Gastrocnemius medialis (tissue), 4 donors: ENCODE results near the gene TBC1D3C. TPM values are rescaled to one million over a fixed set of nuclear protein-coding genes. Genes with fewer than 3 reads are reported as not detected.
"Not testable (repeated sequence)": the region's sequence is repeated elsewhere in the genome, so short reads cannot be mapped to it uniquely, and the experiment has no call there.

Experiments used
- ATAC-seq, 2 donors: fragments of 150-250 bp; one replicate each; pipeline ENCODE4 v1.9.1; 2016
- DNase-seq, 2 donors: peaks; one replicate each; pipeline ENCODE4 v3.0.0-alpha.2; 2019
- H3K27ac ChIP-seq, 4 donors: fragments of 200-600 bp; sonication (generic); 1 replicate in 1 of 4; 2 replicates in 3 of 4; pipeline ENCODE4 v1.5.1; 2016 to 2018; ENCODE audit warnings: mild to moderate bottlenecking in 2 of 4, moderate library complexity in 1 of 4
- H3K27me3 ChIP-seq, 3 donors: fragments of 200-600 bp; sonication (generic) in 2 of 3; 1 replicate in 1 of 3; 2 replicates in 2 of 3; pipeline versions ENCODE4 v1.5.1 to v1.6.0; 2016 to 2019; ENCODE audit warnings: mild to moderate bottlenecking in 1 of 3, moderate library complexity in 1 of 3
- H3K36me3 ChIP-seq, 2 donors: fragments of 200-600 bp; sonication (generic) in 1 of 2; one replicate each; pipeline ENCODE4 v1.5.1; 2017 to 2018
- H3K4me1 ChIP-seq, 2 donors: fragments of 200-600 bp; sonication (generic) in 1 of 2; one replicate each; pipeline ENCODE4 v1.5.1; 2016 to 2017; ENCODE audit warnings: mild to moderate bottlenecking in 2 of 2
- H3K4me3 ChIP-seq, 4 donors: fragments of 200-600 bp; sonication (generic) in 3 of 4; 1 replicate in 1 of 4; 2 replicates in 3 of 4; pipeline ENCODE4 v1.5.1; 2016 to 2019; ENCODE audit warnings: mild to moderate bottlenecking in 2 of 4
- H3K9me3 ChIP-seq, 3 donors: fragments of 200-600 bp; sonication (generic) in 2 of 3; 1 replicate in 1 of 3; 2 replicates in 2 of 3; pipeline ENCODE4 v1.5.1; 2016 to 2019
- in situ Hi-C, 4 donors: fragments of 200-750 bp; cut with MboI; loops; one replicate each; pipeline versions ENCODE4 v1.15.0 to v1.8.0; 2017; ENCODE audit warnings: low sequenced_read_pairs in 4 of 4
- intact Hi-C: fragments of 100-400 bp; cut with DNase I; formaldehyde crosslinking; loops from one replicate; pipeline ENCODE4 v1.15.1; 2023; ENCODE audit warnings: low total_unique reads
- total RNA-seq, 4 donors: library from RNA; depleted of rRNA; stranded (reverse); fragments of >200 nt; gene quantifications; one replicate each; pipeline versions ENCODE4 v1.1.0 to v1.2.3, GENCODE V29; 2016

TBC1D3C gene
- not detected for total RNA-seq

- H3K4me1 ChIP-seq, H3K4me3 ChIP-seq, H3K36me3 ChIP-seq, H3K27me3 ChIP-seq, ATAC-seq, H3K9me3 ChIP-seq, in situ Hi-C loops, intact Hi-C loops, DNase-seq, H3K27ac ChIP-seq: not testable (repeated sequence)
Observed at GRCh38 chr17:38068534-38068933, at the start of gene TBC1D3C. Gene TBC1D3C (minus strand): TSS chr17:38068634. CDS start chr17:38067066, 1,568 bp downstream.

- H3K4me3 ChIP-seq, H3K27ac ChIP-seq, H3K27me3 ChIP-seq, in situ Hi-C loops, H3K36me3 ChIP-seq, H3K4me1 ChIP-seq, H3K9me3 ChIP-seq, ATAC-seq, DNase-seq, intact Hi-C loops: not testable (repeated sequence)
Observed at GRCh38 chr17:38099262-38099661, 30.8 kb upstream of the TBC1D3C start.

DNA sequence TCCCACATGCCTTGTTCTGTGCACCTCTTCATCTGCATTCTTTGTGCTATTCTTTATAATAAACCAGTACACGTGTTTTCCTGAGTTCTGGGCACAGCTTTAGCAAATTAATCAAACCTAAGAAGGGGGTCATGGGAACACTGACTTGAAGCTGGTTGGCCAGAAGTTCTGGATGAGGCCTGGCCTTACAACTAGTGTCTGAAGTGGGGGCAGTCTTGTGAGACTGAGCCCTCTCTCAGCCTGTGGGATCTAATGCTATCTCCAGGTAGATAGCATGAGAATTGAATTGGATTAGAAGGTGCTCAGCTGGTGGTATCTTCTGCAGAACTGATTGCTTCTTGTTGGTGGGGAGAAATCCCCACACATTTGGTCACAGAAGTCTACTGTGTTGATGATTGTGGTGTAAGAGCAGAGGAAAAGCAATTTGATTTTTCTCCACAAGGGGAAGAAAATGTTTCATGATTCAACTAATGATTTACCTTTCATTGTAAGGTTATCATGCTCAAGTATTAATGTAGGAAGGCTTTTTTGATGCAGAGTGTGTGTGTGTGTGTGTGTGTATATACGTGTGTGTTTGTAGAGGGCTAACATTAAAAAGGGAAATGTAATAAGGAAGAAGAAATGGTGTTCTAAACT, 25.7 kb upstream of the TBC1D3C start:
- DNase-seq, H3K27me3 ChIP-seq, H3K4me3 ChIP-seq, H3K36me3 ChIP-seq, intact Hi-C loops, H3K27ac ChIP-seq, H3K4me1 ChIP-seq, ATAC-seq, H3K9me3 ChIP-seq, in situ Hi-C loops: not testable (repeated sequence)

GRCh38 chr17:38088120-38088519, 19.7 kb upstream of the TBC1D3C start:
- in situ Hi-C loops = not testable (repeated sequence)

GRCh38 chr17:38087344-38087743, 18.9 kb upstream of the TBC1D3C start:
- H3K27ac ChIP-seq, H3K27me3 ChIP-seq, DNase-seq, H3K4me1 ChIP-seq, H3K36me3 ChIP-seq, in situ Hi-C loops, H3K4me3 ChIP-seq, intact Hi-C loops, H3K9me3 ChIP-seq: not testable (repeated sequence)
- peak; percentile 71 to 77 for ATAC-seq

More at GRCh38 chr17:38088120-38088519, 19.7 kb upstream of the TBC1D3C start:
- ATAC-seq, intact Hi-C loops, H3K4me1 ChIP-seq, H3K4me3 ChIP-seq, H3K36me3 ChIP-seq, H3K9me3 ChIP-seq, H3K27ac ChIP-seq, H3K27me3 ChIP-seq: not testable (repeated sequence)
- peak in 1 of 2 donors; percentile 0 for DNase-seq

Other genes starting within 250 kb of the TBC1D3C start
- gene TBC1D3K, start 144.2 kb downstream of the TBC1D3C start, total RNA-seq = under 1 TPM in 1 of 4 donors, not detected in 3; 0.87 TPM
- gene TBC1D3L, start 79.6 kb downstream of the TBC1D3C start, total RNA-seq = 10 to 100 TPM in 1 of 4 donors, 1 to 10 TPM in 3; 2.3 to 18.6 (median 3.9) TPM
- not detected for gene TBC1D3D, start 64.7 kb downstream of the TBC1D3C start, total RNA-seq
- gene TBC1D3E, start 59.3 kb upstream of the TBC1D3C start, total RNA-seq = not detected
- gene TBC1D3, start 123.9 kb upstream of the TBC1D3C start, total RNA-seq = not detected
- 10 to 100 TPM; 48.3 to 64.6 (median 51.2) TPM for gene MRPL45, start 228.5 kb upstream of the TBC1D3C start, total RNA-seq